SW 1271 (cell line): Measurements from ENCODE around the gene SNX19.

Source experiments
- DNase-seq, 2 experiments: peaks; one replicate each; lab custom pipeline; 2025; lab: John Stamatoyannopoulos, UW

SNX19 gene

GRCh38 chr11:130839981-130840666 is 76.2 kb downstream of the SNX19 start:
- no peak for DNase-seq

- DNase-seq: no peak
Observed at GRCh38 chr11:130837194-130837593, 79.1 kb downstream of the SNX19 start.

DNA sequence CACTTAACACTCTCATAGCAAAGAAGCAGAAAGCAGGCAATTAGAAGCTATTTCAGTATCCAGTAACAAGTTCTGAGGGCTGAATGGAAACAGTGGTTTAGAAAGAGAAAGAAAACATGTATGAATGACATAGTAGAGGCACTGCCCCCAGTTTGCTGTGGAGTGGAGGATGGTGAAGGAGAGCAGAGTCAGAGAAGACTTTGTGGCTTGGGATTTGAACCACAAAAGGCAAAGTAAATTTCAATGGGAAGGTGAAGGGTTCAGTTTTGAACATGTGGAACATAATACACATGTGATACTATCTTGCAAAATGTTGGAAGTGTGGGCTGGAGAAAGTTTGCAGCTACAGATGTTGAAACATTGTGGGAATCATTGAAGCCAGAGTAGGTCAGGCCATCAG is 81.4 kb downstream of the SNX19 start:
- no peak for DNase-seq

DNA sequence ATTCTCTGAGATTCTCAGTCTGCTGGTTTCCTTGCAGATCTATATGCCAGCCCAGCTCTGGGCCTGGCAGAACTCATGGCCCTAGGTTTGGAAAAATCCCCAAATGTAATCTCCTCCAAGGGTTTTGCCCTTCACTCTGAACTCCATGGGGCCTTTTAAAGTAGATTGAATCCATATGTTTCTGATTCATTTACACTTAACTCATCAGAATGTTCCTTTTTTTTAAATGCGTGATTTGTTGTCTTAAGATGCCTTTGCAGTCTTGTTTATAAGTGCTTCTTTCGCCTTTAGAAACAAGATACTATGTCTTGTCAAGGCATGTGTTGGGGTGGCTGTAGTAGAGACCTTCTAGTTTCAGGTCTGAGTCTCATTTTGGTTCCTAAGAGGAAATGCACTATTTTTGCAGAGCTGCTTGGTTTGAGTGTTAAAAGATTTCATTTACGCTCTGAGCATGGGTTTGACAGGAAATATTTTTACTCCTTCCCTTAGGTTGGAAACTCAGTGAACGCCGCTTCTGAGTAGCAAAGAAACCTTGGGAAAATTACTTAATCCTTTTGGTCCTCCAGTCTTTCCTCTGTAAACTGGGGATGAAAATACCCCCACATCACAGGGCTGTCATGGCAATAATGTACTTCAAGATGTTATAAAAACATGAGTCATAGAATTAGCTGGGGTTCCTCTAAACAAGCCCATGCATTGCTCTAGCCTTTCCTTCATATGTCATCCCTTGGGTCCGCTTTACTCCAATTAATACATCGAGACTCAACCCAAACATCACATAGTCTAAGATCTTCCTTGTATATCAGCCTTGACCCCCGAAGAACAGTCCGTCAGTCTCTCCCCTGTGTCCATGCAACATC is 83.5 kb downstream of the SNX19 start:
- DNase-seq: no peak

GRCh38 chr11:130831976-130832375 is 84.3 kb downstream of the SNX19 start:
- no peak for DNase-seq

DNA sequence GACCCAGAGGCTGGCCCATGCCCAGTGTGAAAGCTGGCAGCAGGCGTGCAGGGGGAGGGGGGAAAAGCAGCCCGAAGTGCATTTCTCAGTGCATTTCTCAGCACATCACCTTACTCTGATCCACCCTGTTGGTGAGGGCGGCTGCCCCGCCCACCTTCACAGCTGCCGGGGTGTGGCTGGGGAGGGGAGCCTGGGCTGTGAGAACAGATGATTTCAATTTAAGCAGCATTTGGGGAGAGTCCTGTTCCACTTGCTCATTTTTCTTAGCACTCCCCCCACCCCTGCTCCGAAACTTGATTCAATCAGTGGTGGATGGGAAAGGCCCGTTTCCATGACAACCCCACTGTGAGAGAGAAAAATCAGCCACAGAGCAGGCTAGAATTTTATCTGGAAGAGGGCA is 84.8 kb downstream of the SNX19 start:
- DNase-seq: no peak

DNA sequence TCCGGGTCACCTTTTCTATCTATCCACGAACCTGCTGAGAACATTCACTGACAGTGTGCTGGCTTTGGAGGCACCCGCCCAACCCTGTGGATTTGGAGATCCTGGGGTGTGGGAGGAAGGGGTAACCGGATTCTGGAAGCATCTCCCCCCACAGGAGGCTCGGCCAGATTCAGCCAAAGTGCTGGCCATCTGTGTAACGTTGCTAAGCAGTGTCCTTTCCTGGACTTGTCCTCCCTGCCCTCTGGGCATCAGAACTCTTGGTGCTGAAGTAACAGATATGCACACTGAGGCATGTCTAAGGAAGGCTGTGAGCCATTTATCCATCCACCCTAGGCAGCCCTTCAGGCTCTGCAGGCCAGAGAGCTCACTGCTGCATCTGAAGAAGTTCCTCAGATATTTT is 85.7 kb downstream of the SNX19 start:
- no peak for DNase-seq

DNA sequence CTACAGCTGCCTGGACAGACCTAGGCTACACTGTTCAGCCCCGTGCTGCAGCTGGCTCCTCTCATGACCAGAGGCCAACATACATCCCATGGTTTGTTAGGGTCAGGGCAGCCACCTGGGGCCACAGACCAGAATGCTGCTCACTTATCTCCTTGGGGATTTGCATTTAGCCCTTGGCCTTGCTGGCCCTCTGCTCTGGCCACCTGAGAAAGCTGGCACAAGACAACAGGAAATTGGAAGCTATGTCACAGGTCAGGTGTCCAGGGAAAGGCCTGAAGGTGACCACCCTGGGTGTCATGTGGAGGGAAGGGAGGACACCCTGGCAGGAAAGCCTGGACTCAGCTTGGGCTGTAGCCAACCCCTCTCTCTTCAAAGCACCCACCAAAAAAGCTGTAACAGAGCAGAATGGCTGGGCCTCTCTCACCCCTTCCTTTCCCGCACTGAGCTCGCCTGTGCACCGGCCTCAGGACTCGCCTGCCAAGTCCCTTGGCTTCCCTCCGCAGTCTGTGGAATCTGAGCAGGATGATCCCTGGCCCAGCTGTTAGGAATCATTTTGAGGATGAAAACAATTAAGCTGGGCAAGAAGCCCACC is 86.3 kb downstream of the SNX19 start:
- DNase-seq: no peak

DNA sequence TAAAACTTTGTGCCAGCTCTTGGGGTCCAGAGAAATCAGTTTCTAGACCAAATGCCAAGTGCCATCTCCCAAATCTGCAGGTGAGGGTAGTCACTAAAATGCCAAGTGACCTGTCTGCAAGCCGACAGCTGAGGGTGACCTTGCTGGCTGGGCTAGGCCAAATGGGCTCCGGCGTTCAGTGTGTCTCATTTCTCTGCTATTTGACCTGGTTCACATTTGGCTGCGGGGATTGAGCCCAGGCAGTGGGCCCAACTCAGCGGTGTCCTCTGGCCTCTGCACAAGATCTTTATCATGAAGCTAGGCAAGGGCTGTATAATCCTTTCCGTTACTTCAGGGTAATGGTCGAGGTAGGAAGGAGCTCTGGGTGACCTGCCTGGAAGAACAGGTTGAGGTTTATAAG is 87.5 kb downstream of the SNX19 start:
- no peak for DNase-seq

DNA sequence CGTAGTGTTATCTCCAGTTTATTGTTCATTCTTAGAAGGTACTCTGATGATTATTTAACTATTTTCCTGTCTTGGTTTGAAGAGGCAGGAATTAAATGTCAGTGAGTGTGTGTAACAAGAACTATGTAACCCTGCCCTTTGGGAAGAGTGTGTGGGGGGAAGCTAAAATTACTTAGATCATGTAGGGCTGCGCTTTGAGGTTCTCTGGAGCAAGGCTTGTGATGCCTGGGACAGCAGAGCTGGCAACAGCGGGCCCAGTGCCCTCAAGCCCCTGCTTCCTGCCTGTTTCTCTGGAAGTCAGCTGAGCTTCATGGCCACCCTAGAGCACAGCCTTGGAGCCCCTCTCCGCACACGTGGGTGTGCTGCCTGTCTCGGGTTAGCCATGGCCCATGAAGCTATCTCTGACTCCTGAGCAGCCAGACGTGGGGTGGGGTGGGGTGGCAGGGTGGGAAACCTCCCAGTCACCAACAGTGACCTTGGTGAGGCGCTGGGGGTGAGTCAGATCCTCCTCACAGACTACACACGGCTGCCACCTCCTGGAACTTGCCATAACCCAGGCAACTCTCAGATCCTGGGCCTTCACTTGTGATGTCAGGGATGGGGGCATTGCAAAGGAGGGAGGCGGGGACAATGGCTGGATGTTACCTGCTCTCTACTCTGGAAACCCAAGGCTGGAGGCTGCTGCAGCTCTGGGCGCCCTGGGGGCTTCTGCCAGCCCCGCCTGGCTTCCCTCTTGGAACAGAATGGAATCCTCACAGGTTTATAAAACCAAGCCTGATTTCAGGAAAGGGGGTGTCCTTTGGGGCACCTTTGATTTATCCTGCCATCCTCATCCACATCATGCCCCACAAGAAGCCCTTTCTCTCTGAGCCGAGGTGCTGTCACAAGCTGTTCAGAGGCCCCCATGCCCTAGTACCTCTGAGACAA is 88.6 kb downstream of the SNX19 start:
- DNase-seq: peak; percentile 35 to 50

DNA sequence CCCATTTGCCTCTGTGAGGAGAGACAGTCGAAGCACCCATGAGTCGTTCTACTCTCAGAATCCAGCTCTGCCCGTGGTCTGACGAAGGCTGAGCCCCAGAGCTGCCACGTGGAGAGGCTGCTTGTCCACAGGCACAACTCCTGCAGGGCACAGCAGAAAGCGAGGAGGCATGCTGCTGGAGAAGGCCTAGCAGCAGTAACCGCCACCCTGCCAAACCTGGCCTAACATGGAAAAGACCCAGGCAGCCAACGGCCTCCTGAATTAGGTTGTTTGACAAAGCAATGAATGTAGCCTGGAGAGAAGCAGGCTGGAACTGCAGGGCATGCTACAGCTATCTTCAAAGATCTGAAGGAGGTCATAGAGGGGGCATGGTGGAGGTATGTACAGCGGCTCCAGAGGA is 89.7 kb downstream of the SNX19 start:
- no peak for DNase-seq

DNA sequence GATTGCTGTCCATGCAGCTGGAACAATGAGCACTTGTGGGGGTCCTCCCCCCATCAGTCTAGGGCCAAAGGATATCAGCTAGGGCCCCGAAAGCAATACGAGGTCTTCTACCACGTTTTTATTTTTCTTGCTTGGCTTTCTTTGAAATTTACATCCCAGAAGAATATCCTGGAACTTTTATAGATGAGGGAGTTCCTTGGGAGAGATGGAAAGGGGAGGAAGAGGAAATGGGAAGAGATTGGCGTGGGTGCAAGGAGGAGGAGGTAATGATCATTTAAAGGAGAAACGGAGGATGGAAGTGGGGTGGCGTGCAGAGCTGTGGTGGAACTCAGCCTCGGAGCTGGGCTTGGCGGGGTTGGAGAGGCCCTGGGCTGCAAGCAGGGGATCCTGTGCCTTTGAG is 90.3 kb downstream of the SNX19 start:
- no peak for DNase-seq

- no peak for DNase-seq
Observed at GRCh38 chr11:130825561-130825960, 90.7 kb downstream of the SNX19 start.
